ENCODE data around the gene ADAM12.

- TF ChIP-seq POLR2A (IDR thresholded peaks at IDR 0.05), result no peak
- TF ChIP-seq CTCF (IDR thresholded peaks at IDR 0.05), result no peak
Measured at GRCh38 chr10:126080879-126081411, 307.3 kb downstream of the ADAM12 start.

Measured in adrenal gland (tissue), 5 donors.